ENCODE measurements around the gene MTMR10. TPM values are rescaled to one million over a fixed set of nuclear protein-coding genes. Genes with fewer than 3 reads are reported as not detected.

The MTMR10 gene
- total RNA-seq, 2 donors from 2014 or later, result 12.4 to 16.2 TPM

GRCh38 chr15:30990036-30990435, 1.4 kb downstream of the MTMR10 start:
- DNase-seq, result no peak
- peak overlapping the region; percentile 88 for H3K4me3 ChIP-seq (ENCODE audit: low read length)
- H3K9me3 ChIP-seq (ENCODE audit: control insufficient read depth, low read length), result no peaks in the 10 kb centered on the region
- no peaks in the 10 kb centered on the region for H3K4me1 ChIP-seq (ENCODE audit: control insufficient read depth, insufficient read depth, low read length)
- 67 to 88% methylated on average over 1 to 2 of the region's 2 CpGs for WGBS, 2 experiments (ENCODE audit: insufficient coverage in 1 of 2, insufficient read length in 1 of 2)
- Mint-ChIP-seq H3K27me3 (ENCODE audit: insufficient read depth) (no peaks in the 10 kb centered on the region), H3K4me1 (peaks cover 13% of the 10 kb centered on the region), H3K36me3 (ENCODE audit: low read depth) (peaks cover 11% of the 10 kb centered on the region), H3K27ac (no peak overlapping the region), H3K4me3 (peak overlapping the region; percentile 89), H3K9me3 (peaks cover under 1% of the 10 kb centered on the region)
- peak; percentile 30 for TF ChIP-seq CTCF (conservative IDR thresholded peaks at IDR 0.05)
- no peak overlapping the region for H3K9ac ChIP-seq (ENCODE audit: extremely low read depth, low read length, poor library complexity, severe bottlenecking)
- no peak overlapping the region for H3K27ac ChIP-seq (ENCODE audit: low read depth, low read length)
- no peaks in the 10 kb centered on the region for H3K27me3 ChIP-seq (ENCODE audit: control insufficient read depth, insufficient read depth, low read length, poor library complexity, severe bottlenecking)
- H3K36me3 ChIP-seq (ENCODE audit: control insufficient read depth, insufficient read depth, low read length), result peaks cover 8% of the 10 kb centered on the region

GRCh38 chr15:30985081-30985531, 6.3 kb downstream of the MTMR10 start:
- no peak overlapping the region for H3K4me3 Mint-ChIP-seq
- H3K27ac Mint-ChIP-seq, result no peak overlapping the region

GRCh38 chr15:30984542-30984941, 6.9 kb downstream of the MTMR10 start:
- no peak for DNase-seq

More at GRCh38 chr15:30985081-30985531, 6.3 kb downstream of the MTMR10 start:
- no peaks in the 10 kb centered on the region for H3K9me3 Mint-ChIP-seq
- Histone ChIP-seq H3K9me3 (ENCODE audit: control insufficient read depth, low read length) (no peaks in the 10 kb centered on the region), H3K9ac (ENCODE audit: extremely low read depth, low read length, poor library complexity, severe bottlenecking) (no peak overlapping the region), H3K27me3 (ENCODE audit: control insufficient read depth, insufficient read depth, low read length, poor library complexity, severe bottlenecking) (no peaks in the 10 kb centered on the region), H3K4me1 (ENCODE audit: control insufficient read depth, insufficient read depth, low read length) (no peaks in the 10 kb centered on the region), H3K4me3 (ENCODE audit: low read length) (no peak overlapping the region), H3K27ac (ENCODE audit: low read depth, low read length) (no peak overlapping the region), H3K36me3 (ENCODE audit: control insufficient read depth, insufficient read depth, low read length) (peaks cover 15% of the 10 kb centered on the region)
- H3K36me3 Mint-ChIP-seq (ENCODE audit: low read depth), result peaks cover 23% of the 10 kb centered on the region
- DNase-seq, result no peak
- H3K4me1 Mint-ChIP-seq, result peaks cover 4% of the 10 kb centered on the region
- H3K27me3 Mint-ChIP-seq (ENCODE audit: insufficient read depth), result no peaks in the 10 kb centered on the region
- no peak for TF ChIP-seq CTCF (conservative IDR thresholded peaks at IDR 0.05)
- WGBS, 2 experiments (ENCODE audit: insufficient coverage in 1 of 2, insufficient read length in 1 of 2), result 90 to 95% methylated on average over 2 to 3 of the region's 3 CpGs

More at GRCh38 chr15:30984542-30984941, 6.9 kb downstream of the MTMR10 start:
- peaks cover 15% of the 10 kb centered on the region for H3K36me3 ChIP-seq (ENCODE audit: control insufficient read depth, insufficient read depth, low read length)
- no peak overlapping the region for H3K9ac ChIP-seq (ENCODE audit: extremely low read depth, low read length, poor library complexity, severe bottlenecking)
- H3K9me3 Mint-ChIP-seq, result no peaks in the 10 kb centered on the region
- H3K27me3 ChIP-seq (ENCODE audit: control insufficient read depth, insufficient read depth, low read length, poor library complexity, severe bottlenecking), result no peaks in the 10 kb centered on the region
- no peak overlapping the region for H3K4me3 Mint-ChIP-seq
- no peaks in the 10 kb centered on the region for H3K4me1 ChIP-seq (ENCODE audit: control insufficient read depth, insufficient read depth, low read length)
- no peaks in the 10 kb centered on the region for H3K9me3 ChIP-seq (ENCODE audit: control insufficient read depth, low read length)
- TF ChIP-seq CTCF (conservative IDR thresholded peaks at IDR 0.05), result no peak
- H3K4me1 Mint-ChIP-seq, result no peaks in the 10 kb centered on the region
- H3K27ac Mint-ChIP-seq, result no peak overlapping the region
- WGBS, 2 experiments (ENCODE audit: insufficient coverage in 1 of 2, insufficient read length in 1 of 2), result 96 to 97% methylated on average over 4 to 6 of the region's 6 CpGs
- no peak overlapping the region for H3K4me3 ChIP-seq (ENCODE audit: low read length)
- no peaks in the 10 kb centered on the region for H3K27me3 Mint-ChIP-seq (ENCODE audit: insufficient read depth)
- H3K36me3 Mint-ChIP-seq (ENCODE audit: low read depth), result peaks cover 28% of the 10 kb centered on the region
- no peak overlapping the region for H3K27ac ChIP-seq (ENCODE audit: low read depth, low read length)
